AG08396 (cell line): ENCODE results near the gene ADIPOQ.
"Not testable (repeated sequence)": the region's sequence is repeated elsewhere in the genome, so short reads cannot be mapped to it uniquely, and the experiment has no call there.

Experiments
- DNase-seq: peaks from one replicate; pipeline ENCODE4 v3.0.0; 2012; ENCODE audit warnings: low spot score, mixed read lengths

The ADIPOQ gene

DNA sequence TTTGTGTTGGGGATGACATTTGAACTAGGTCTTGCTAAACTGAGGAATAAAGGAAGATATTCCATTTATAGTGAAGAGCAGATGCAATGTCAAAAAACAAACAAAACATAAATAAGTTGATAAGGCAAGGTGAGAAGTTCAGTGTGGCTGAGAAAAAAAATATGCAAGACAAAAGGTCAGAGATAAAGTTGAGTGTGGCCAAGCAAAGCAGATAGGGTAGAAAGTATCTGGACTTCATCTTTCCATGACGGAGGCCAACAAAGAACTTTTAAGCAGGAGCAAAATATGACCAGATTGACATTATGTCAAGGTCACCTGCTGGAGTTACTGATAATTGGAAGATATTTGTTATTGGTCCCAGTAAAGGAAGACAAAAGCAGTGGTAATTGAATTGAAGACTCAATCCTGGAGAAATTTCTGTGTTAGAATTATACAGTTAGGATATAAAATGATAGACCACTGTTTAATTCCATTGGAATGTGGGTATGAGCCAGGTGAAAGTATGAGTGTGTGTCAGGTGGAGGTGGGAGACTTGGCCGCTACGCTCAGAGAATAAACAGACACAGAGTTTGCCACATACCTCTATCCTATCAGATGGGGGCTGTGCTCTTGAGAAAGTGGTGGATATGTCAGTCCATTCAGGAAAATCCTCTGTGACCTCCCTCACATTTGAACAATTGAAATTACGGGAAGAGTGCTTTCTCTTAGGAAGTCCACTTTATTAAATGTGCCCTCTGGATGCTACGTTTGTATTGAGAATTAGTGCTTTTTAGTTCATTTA lies 28.1 kb downstream of the ADIPOQ start:
- DNase-seq, result no peak

DNA sequence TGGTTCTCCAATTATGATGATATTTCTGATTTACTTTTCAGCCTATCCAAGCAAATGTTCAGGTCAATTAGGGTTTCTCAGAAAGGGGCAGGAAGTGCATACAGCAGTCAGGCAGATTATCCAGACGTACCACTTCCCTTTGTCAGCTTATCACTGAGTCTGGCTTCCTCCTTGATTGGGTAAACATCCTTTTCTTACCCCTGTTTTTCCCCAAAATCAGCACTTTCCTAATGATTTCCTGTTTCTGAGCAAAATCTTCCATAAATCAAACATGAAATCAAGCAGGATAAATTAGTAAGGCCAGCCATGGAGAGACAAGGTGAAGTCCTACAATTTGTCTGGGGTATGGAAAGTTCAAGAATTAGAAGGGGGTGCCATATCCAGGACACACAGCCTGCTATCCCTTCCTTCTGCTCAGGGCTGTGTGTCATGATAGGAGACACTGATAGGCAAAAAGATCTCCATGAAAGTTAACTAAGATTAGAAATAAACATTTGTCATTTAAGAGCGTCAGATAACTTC lies 29.0 kb downstream of the ADIPOQ start:
- DNase-seq, result no peak

DNA sequence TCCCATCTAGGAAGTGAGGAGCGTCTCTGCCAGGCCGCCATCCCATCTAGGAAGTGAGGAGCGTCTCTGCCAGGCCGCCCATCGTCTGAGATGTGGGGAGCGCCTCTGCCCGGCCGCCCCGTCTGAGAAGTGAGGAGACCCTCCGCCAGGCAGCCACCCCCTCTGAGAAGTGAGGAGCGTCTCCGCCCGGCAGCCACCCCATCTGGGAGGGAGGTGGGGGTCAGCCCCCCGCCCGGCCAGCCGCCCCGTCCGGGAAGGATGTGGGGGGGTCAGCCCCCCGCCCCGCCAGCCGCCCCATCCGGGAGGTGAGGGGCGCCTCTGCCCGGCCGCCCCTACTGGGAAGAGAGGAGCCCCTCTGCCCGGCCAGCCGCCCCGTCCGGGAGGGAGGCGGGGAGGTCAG lies 31.3 kb downstream of the ADIPOQ start:
- not testable (repeated sequence) for DNase-seq

DNA sequence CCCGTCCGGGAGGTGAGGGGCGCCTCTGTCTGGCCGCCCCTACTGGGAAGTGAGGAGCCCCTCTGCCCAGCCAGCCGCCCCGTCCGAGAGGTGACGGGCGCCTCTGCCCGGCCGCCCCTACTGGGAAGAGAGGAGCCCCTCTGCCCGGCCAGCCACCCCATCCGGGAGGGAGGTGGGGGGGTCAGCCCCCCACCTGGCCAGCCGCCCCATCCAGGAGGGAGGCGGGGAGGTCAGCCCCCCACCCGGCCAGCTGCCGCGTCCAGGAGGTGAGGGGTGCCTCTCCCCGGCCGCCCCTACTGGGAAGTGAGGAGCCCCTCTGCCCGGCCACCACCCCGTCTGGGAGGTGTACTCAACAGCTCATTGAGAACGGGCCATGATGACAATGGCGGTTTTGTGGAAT lies 31.7 kb downstream of the ADIPOQ start:
- DNase-seq, result not testable (repeated sequence)

DNA sequence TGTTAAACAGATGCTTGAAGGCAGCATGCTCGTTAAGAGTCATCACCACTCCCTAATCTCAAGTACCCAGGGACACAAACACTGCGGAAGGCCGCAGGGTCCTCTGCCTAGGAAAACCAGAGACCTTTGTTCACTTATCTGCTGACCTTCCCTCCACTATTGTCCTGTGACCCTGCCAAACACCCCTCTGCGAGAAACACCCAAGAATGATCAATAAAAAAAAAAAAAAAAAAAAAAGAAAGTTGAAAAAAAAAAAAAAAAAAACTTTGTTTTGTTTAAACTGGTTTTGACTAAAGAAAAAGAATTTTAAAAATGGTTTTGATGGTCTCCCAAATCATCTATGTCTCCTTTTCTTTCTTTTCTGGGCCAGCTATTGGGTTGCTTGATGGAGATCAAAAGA lies 32.3 kb downstream of the ADIPOQ start:
- not testable (repeated sequence) for DNase-seq

DNA sequence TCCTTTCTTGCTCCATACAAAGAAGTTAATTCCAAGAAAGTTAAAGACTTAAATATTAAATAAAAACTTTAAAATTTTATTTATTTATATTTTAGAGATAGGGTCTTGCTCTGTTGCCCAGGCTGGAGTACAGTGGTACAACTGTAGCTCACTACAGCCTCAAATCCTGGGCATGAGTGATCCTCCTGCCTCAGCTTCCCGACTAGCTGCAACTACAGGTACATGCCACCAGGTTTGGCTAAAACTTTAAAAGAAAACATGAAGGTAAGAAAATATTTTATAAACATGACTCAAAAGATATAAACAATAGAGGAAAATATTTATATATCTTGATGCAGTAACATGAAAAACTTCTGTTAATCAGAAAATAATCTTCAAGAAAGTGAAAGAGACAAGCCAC lies 33.2 kb downstream of the ADIPOQ start:
- no peak for DNase-seq

DNA sequence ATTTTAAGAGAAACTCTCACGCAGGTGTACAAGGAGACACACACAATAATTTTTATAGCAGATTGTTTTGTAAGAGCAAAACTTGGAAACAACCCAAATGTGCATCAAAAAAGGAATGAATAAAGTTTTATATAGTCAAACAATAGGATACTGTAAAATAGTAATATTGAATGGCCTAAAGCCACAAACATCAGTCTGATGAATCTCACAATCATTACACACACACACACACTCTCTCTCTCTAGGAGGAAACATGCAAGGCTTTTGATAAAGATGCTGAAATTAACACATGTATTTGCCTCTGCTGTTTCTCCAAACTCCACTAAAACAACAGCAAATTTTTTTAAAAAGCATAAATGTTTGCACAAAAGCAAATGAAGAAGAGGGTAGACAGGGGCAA lies 37.3 kb downstream of the ADIPOQ start:
- no peak for DNase-seq

DNA sequence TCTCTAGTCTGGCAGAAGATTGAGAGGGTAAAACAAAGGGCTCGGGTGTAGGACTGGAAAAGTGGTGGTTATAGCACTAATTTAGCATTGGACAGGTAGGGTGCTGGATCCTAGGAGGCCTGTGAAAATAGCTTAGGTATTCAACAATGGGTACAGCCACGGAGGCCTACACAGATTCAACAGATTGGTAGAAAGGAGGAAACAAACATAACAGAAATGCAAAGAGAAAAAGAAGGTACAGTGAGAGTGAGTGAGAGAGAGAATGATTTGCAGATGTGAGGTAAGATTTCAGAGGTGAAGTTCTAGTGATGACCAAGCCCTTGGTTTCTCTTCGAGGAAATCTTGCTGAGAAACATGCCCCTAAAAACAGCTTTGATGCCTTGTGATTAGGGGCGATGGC lies 37.9 kb downstream of the ADIPOQ start:
- DNase-seq, result no peak

DNA sequence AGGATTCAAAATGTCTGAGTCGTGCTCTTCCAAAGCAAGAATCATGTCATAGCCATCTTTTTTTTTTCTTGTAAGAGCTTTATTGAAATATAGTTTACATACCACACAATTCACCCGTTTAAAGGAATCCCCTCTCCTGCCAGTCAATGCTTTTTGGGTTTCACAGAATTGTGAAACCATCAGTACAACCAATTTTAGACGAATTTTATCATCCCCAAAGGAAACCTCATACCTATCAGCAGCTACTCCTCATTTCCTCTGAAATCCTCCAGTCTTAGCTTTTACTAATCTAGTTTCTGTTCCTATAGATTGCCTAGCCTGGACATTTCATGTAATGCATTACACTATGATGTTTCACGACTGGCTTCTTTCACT lies 39.6 kb downstream of the ADIPOQ start:
- no peak for DNase-seq

DNA sequence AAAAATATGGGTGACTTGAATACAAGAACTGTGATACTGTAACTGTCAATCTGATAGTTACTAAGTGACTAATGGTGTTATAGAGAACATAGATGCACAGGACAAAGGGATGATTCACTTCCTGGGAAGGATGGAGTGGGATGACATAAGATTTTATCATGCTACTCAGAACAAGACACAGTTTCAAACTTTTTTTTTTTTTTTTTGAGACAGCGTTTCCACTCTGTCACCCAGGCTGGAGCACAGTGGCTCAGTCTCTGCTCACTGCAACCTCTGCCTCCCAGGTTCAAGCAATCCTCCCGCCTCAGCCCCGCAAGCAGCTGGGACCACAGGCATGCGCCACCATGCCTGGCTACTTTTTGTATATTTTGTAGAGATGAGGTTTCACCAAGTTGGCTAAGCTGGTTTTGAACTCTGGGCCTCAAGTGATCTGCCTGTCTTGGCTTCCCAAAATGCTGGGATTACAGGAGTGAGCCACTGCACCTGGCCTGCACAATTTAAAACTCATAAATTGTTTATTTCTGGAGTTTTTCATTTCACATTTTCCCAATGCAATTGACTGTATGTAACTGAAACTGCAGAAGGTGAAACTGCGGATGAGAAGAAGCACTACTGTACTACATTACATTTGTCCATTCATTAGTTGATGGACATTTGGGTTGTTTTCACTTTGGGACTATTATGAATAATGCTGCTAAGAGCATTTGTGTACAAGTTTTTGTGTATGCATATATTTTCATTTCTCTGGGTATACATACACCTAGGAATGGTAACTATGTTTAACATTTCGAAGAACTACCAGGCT lies 40.6 kb downstream of the ADIPOQ start:
- peak; percentile 43 for DNase-seq

DNA sequence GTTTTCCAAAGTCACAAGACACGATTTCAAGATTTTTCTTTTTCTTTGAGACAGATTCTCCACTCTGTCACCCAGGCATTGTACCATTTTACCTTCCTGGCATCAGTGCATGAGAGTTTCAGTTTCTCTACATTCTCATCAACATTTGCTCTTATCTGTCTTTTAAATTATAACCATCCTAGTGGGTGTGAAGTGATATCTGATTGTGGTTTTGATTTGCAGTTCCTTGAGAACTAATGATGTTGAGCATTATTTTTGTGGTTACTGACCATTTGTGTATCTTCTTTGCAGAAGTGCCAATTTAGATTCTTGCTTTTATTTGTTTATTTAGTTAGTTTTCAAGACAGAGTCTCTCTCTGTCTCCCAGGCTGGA lies 41.2 kb downstream of the ADIPOQ start:
- DNase-seq, result no peak

DNA sequence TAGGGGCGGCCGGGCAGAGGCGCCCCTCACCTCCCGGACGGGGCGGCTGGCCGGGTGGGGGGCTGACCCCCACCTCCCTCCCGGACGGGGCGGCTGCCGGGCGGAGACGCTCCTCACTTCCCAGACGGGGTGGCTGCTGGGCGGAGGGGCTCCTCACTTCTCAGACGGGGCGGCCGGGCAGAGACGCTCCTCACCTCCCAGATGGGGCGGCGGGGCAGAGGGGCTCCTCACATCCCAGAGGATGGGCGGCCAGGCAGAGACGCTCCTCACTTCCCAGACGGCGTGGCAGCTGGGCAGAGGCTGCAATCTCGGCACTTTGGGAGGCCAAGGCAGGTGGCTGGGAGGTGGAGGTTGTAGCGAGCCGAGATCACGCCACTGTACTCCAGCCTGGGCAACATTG lies 42.4 kb downstream of the ADIPOQ start:
- not testable (repeated sequence) for DNase-seq

DNA sequence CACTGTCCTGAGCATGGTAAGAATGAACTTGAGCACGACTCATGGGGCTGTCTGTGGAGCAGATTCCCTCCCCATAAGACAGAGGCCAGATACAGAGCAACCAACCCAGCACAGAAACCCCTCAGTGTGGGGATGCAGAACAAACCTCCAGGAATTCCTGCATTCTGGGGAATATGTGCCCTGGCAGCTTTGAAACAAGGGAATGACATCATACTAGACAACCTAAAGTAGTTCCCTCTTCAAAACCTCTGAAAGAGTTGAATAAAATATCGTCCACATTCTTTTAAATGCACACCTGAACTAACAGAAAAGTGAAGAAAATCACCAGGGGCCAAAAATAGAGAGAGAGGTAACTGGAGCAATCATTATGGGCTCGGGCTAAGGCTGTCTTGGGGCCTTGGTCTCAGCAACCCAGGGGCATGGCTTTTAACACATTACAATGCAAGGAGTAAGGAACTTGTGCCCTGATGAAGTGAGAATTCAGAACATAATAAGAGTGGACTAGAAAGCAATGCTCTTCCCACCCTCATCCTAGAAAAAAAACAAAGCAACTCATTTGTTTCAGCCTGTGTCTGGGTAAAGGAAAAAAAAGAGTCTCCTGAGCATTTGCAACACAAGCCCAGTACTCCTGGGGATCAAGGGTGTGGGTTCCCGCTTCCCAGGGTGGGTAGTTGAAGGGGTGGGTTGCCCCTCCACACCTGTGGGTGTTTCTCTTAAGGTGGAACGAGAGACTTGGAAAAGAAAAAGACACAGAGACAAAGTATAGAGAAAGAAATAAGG lies 43.9 kb downstream of the ADIPOQ start:
- DNase-seq, result no peak

DNA sequence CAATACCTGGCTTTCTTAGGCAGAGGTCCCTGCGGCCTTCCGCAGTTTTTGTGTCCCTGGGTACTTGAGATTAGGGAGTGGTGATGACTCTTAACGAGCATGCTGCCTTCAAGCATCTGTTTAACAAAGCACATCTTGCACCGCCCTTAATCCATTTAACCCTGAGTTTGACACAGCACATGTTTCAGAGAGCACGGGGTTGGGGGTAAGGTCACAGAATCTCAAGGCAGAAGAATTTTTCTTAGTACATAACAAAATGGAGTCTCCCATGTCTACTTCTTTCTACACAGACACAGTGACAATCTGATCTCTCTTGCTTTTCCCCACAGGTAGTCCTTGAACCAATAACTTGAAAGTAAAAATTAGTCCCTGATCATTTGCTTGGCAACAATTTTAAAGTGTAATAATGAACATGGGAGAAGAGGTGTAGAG lies 45.0 kb downstream of the ADIPOQ start:
- not testable (repeated sequence) for DNase-seq

DNA sequence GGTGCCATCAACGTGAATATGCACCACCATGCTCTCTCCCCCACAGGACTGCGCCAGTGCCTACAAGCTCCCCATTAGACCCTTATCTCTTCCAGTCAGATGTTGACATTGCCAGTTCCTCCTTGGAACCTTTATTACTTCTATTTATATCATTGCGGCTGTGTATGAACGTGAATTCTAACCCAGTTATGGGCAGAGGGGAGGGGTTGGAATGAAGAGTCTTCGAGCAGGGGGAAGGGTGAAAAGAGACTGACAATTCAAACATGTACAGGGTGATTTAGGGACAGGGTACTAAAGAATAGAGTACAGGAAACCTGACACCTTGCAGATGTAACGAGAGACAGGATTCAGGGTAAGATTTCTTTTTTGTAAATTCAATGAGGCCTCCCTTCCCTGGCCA lies 46.1 kb downstream of the ADIPOQ start:
- no peak for DNase-seq

DNA sequence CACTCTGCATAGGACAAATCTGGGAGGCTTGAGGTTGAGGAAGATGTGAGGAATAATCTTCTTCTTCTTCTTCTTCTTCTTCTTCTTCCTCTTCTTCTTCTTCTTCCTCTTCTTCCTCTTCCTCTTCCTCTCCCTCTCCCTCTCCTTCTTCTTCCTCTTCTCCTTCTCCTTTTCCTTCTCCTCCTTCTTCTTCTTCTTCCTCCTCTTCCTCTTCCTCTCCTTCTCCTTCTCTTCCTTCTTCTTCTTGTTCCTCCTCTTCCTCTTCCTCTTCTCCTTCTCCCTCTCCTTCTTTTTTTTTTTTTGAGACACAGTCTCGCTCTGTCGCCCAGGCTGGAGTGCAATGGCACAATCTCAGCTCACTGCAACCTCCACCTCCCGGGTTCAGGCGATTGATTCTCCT lies 47.2 kb downstream of the ADIPOQ start:
- DNase-seq, result not testable (repeated sequence)

DNA sequence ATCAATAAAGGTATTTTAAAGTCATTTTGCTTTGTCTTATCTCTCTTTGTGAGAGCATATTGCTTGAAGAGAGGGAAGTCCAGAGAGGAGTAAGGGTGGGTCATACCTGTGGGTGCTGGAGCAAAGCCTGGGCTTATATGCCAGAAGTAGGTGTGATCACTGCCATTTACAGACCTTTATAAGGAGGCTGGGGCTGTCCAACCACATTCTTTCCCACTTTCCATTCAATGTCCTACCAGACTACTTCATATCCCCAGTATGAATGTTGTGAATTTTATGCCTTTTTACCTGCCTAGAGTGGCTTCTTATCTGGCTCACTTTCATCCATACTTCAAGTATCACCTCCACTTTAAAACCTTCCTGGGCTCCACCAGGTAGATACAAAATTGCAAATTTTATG lies 48.4 kb downstream of the ADIPOQ start:
- DNase-seq, result no peak

DNA sequence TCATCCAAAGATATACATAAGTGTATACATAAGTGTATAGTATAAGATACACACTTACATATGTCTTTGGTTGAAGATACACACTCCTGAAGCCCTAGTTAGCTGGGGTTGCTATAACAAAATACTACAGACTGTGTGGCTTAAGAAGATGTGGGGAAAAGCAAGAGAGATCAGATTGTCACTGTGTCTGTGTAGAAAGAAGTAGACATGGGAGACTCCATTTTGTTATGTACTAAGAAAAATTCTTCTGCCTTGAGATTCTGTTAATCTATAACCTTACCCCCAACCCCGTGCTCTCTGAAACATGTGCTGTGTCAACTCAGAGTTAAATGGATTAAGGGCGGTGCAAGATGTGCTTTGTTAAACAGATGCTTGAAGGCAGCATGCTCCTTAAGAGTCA lies 50.6 kb downstream of the ADIPOQ start:
- DNase-seq, result not testable (repeated sequence)

DNA sequence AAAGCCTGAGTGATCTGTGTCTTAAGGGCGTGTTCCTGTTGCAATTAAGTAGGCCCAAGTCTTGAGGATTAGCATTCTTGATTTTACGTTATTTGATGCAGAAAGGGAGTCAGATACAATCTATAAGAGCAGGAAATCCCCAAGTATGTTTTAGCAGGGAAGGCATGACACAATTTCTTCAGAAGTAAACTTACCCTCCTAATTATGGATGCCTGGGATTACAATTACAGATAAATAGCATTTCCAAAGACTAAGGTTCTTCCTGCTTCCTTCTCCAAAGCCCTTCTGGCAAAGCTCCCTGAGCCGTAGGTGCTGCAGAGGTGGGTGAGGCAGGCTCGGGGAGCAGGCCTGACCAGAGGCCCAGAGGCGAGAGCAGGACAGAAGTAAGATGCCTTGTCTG lies 52.9 kb downstream of the ADIPOQ start:
- no peak for DNase-seq

DNA sequence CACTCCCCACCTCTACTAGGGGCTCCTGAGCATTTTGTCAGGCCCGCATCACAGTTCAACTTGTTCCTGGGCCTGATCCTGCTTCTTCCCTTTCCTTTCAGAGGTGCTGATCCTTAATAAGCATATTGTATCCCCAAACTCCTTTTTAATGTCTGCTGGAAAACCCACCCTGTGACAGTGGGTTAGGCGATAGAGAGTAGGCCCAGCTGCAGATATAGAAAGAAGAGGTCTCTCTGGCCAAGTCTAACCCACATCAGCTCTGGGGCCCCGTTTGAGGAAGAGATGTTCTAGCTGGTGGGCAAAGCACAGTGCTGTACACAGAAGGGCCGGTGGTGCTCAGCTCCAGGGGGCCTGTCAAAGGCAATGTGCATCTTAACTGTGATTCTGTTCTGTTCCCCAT lies 53.5 kb downstream of the ADIPOQ start:
- no peak for DNase-seq

DNA sequence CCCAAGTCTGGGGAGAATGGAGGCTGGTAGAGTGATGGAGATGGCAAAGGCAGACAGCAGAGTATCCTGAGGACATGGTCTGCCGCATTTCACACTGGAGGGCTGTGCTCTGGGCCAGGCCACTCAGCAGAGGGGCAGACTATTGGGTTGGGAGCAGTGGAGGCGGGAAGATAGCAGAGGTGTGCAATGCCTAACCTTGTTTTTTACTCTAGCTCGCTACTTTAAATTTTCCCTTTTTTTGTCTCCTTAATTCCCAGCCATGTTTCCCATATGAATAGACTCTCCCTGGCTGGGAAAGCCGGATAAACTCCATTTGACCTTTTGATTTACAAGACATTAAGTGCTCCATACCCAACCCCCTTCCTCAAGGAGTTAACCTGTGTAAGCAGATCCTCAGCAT lies 54.4 kb downstream of the ADIPOQ start:
- DNase-seq, result no peak

DNA sequence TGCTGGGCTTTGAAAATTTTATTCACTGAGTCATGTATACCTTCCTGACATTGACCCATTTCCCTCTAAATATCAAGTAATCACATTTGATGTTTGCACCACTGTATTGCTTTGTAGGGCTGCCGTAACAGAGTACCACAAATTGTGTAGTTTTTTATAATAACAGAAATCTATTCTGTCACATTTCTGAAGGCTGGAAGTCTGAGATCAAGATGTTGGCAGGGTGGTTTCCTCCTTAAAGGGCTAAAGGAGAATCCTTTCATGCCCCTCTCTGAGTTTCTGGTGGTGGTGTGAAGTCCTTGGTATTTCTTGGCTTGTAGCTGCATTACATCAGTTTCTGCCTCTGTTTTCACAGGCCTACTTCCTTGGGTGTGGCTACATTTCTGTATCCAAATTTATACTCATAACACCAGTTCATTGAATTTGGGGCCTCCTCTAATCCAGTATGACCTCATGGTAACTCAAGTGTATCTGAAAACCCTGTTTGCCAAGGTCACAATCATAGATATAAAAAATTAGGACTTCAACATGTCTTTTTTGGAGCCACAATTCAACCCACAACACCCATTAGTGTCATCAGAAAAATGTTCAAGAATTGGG lies 58.7 kb downstream of the ADIPOQ start:
- DNase-seq, result no peak
